Heart left ventricle (tissue), 13 donors: ENCODE measurements around the gene TRPM2.

Experiments
- CTCF ChIP-seq, 12 donors: fragments of 200-600 bp; sonication (generic) in 4 of 12; IDR thresholded peaks; one replicate each; pipeline versions ENCODE4 v1.5.0 to v1.8.0; 2018 to 2022; ENCODE audit warnings: antibody characterized with exemption in 12 of 12, mild to moderate bottlenecking in 5 of 12
- POLR2A ChIP-seq, 2 donors: fragments of 450-650 bp; IDR thresholded peaks; one replicate each; pipeline ENCODE4 v1.6.1; 2017; ENCODE audit warnings: antibody characterized with exemption in 2 of 2, mild to moderate bottlenecking in 2 of 2, moderate library complexity in 2 of 2
- donor health status: ischemic (EF 13 %, LVEDD 7.1; RV severe dilation, severe dysfunction).
- donor health status: DM: no; HTN: yes; CAD: no.
- donor health status: DM: no; HTN: no; CAD: no.
- donor health status: ischemic (EF 25% LVEDD 6.9; RV normal size, moderate dysfunction).
- donor health status: ischemic (EF 25% LVEDD 5.7; RV mildly dilated, moderate dysfunction).
- donor health status: ischemic (EF 35%, LVEDD 5.7; RV mildly dilated, moderate dysfunction).
- donor health status: nonischemic (EF 11% LVEDD 7.7; RV severe dilation, severe dysfunction).
- donor health status: DM: yes; HTN: yes; CAD: no.
- donor health status: PGD.
- donor health status: ischemic (EF 29% LVEDD 5.4; RV normal size, mild dysfunction).
- donor health status: nonischemic (EF 23%, LVEDD 6.1; RV moderate dilation, normal function).

- TF ChIP-seq POLR2A (IDR thresholded peaks at IDR 0.05), result no peak
- TF ChIP-seq CTCF (IDR thresholded peaks at IDR 0.05), result no peak
These were observed 25.8 kb upstream of the TRPM2 start for GRCh38 chr21:44327603-44327974.
